Measurements from ENCODE around the gene TMEM129.

TMEM129 gene

GRCh38 chr4:1769692-1770091, 48.6 kb upstream of the TMEM129 start:
- no peaks in the 10 kb centered on the region for H3F3A ChIP-seq (ENCODE audit: insufficient read depth, low read length)
- H3K4me2 ChIP-seq (ENCODE audit: low read length), result no peak overlapping the region
- no peak overlapping the region for H3K9ac ChIP-seq (ENCODE audit: low read length)
- H3K4me3 ChIP-seq (ENCODE audit: low read depth, low read length, poor library complexity, severe bottlenecking), result no peak overlapping the region
- no peaks in the 10 kb centered on the region for H3K9me2 ChIP-seq (ENCODE audit: low read depth, low read length)
- no peak overlapping the region for H2AFZ ChIP-seq (ENCODE audit: low read length)
- no peaks in the 10 kb centered on the region for H4K20me1 ChIP-seq (ENCODE audit: insufficient read depth, low read length)
- H3K27me3 ChIP-seq (ENCODE audit: insufficient read depth, low read length), result no peaks in the 10 kb centered on the region
- H3K79me2 ChIP-seq (ENCODE audit: insufficient read depth, low read length), result no peaks in the 10 kb centered on the region
- no peaks in the 10 kb centered on the region for H3K36me3 ChIP-seq (ENCODE audit: insufficient read depth, low read length)
- no peak overlapping the region for H3K27ac ChIP-seq (ENCODE audit: low read depth, low read length, poor library complexity, severe bottlenecking)
- no peaks in the 10 kb centered on the region for H3K9me3 ChIP-seq (ENCODE audit: low read length)
- H3K4me1 ChIP-seq (ENCODE audit: insufficient read depth, low read length, severe bottlenecking), result peaks cover 4% of the 10 kb centered on the region
- TF ChIP-seq, protein P1, sequence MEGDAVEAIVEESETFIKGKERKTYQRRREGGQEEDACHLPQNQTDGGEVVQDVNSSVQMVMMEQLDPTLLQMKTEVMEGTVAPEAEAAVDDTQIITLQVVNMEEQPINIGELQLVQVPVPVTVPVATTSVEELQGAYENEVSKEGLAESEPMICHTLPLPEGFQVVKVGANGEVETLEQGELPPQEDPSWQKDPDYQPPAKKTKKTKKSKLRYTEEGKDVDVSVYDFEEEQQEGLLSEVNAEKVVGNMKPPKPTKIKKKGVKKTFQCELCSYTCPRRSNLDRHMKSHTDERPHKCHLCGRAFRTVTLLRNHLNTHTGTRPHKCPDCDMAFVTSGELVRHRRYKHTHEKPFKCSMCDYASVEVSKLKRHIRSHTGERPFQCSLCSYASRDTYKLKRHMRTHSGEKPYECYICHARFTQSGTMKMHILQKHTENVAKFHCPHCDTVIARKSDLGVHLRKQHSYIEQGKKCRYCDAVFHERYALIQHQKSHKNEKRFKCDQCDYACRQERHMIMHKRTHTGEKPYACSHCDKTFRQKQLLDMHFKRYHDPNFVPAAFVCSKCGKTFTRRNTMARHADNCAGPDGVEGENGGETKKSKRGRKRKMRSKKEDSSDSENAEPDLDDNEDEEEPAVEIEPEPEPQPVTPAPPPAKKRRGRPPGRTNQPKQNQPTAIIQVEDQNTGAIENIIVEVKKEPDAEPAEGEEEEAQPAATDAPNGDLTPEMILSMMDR (IDR thresholded peaks at IDR 0.05; ENCODE audit: low read length), result no peak
- TF ChIP-seq EZH2 (IDR thresholded peaks at IDR 0.05; ENCODE audit: borderline replicate concordance, low read length), result no peak

- H3F3A ChIP-seq (ENCODE audit: insufficient read depth, low read length), result no peaks in the 10 kb centered on the region
- H3K36me3 ChIP-seq (ENCODE audit: insufficient read depth, low read length), result no peaks in the 10 kb centered on the region
- no peaks in the 10 kb centered on the region for H4K20me1 ChIP-seq (ENCODE audit: insufficient read depth, low read length)
- TF ChIP-seq, protein P1 (IDR thresholded peaks at IDR 0.05; ENCODE audit: low read length), result no peak
- TF ChIP-seq EZH2 (IDR thresholded peaks at IDR 0.05; ENCODE audit: borderline replicate concordance, low read length), result no peak
- H2AFZ ChIP-seq (ENCODE audit: low read length), result no peak overlapping the region
- H3K9me3 ChIP-seq (ENCODE audit: low read length), result no peaks in the 10 kb centered on the region
- H3K4me3 ChIP-seq (ENCODE audit: low read depth, low read length, poor library complexity, severe bottlenecking), result no peak overlapping the region
- H3K4me1 ChIP-seq (ENCODE audit: insufficient read depth, low read length, severe bottlenecking), result peaks cover 4% of the 10 kb centered on the region
- no peak overlapping the region for H3K27ac ChIP-seq (ENCODE audit: low read depth, low read length, poor library complexity, severe bottlenecking)
- H3K79me2 ChIP-seq (ENCODE audit: insufficient read depth, low read length), result no peaks in the 10 kb centered on the region
- no peaks in the 10 kb centered on the region for H3K9me2 ChIP-seq (ENCODE audit: low read depth, low read length)
- H3K9ac ChIP-seq (ENCODE audit: low read length), result no peak overlapping the region
- H3K27me3 ChIP-seq (ENCODE audit: insufficient read depth, low read length), result no peaks in the 10 kb centered on the region
- peak overlapping the region; percentile 36; the same call in 1 of the 2 replicates for H3K4me2 ChIP-seq (ENCODE audit: low read length)
Observed at GRCh38 chr4:1768367-1769034, 47.4 kb upstream of the TMEM129 start.

DNA sequence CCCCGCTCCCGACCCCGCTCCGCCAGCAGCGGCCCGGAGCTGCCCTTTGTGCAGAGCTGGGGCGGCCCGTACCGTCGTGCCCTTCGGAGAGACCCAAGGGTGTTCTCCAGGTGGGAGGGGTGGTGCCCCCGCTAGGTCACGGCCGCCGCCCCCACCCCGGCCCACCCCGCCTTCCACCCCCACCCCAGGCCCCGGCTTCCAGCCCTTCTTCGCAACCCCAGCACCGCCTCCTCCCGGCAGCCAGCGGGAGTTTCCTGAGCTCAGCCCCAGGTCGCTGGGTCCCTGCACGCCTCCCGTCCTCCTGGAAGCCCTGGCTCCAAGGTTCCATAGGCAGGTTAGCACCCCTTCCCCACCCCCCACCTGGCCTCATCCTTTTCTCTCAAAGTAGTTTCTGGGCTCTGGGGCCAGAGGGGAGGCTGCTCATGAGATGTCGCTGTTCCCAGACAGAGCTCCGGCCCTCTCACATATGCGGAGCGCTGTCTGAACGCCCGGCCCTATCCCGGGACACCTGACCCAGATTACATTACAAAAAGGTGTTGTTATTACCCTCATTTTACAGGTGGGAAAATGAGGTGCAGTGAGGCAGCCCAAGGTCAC, 46.7 kb upstream of the TMEM129 start:
- Histone ChIP-seq H2AFZ (ENCODE audit: low read length) (no peak overlapping the region), H3K9me2 (ENCODE audit: low read depth, low read length) (no peaks in the 10 kb centered on the region), H3K4me1 (ENCODE audit: insufficient read depth, low read length, severe bottlenecking) (peaks cover 4% of the 10 kb centered on the region), H3K4me2 (ENCODE audit: low read length) (peak overlapping the region; percentile 36; the same call in 1 of the 2 replicates), H4K20me1 (ENCODE audit: insufficient read depth, low read length) (no peaks in the 10 kb centered on the region), H3K79me2 (ENCODE audit: insufficient read depth, low read length) (no peaks in the 10 kb centered on the region), H3K27me3 (ENCODE audit: insufficient read depth, low read length) (no peaks in the 10 kb centered on the region), H3K4me3 (ENCODE audit: low read depth, low read length, poor library complexity, severe bottlenecking) (no peak overlapping the region), H3K9me3 (ENCODE audit: low read length) (no peaks in the 10 kb centered on the region), H3F3A (ENCODE audit: insufficient read depth, low read length) (no peaks in the 10 kb centered on the region), H3K9ac (ENCODE audit: low read length) (no peak overlapping the region), H3K36me3 (ENCODE audit: insufficient read depth, low read length) (no peaks in the 10 kb centered on the region), H3K27ac (ENCODE audit: low read depth, low read length, poor library complexity, severe bottlenecking) (no peak overlapping the region)
- TF ChIP-seq EZH2 (IDR thresholded peaks at IDR 0.05; ENCODE audit: borderline replicate concordance, low read length), result no peak
- TF ChIP-seq, protein P1 (IDR thresholded peaks at IDR 0.05; ENCODE audit: low read length), result peak; percentile 14; the same call in 1 of the 2 replicates

Measured in OCI-LY1 (cell line).